AG08396 (cell line): ENCODE results near the gene NEDD4L.
"Not testable (repeated sequence)": the region's sequence is repeated elsewhere in the genome, so short reads cannot be mapped to it uniquely, and the experiment has no call there.

ENCODE experiments used
- DNase-seq: peaks from one replicate; pipeline ENCODE4 v3.0.0; 2012; ENCODE audit warnings: low spot score, mixed read lengths

The NEDD4L gene

GRCh38 chr18:58418361-58418760 is 374.3 kb downstream of the NEDD4L start:
- no peak for DNase-seq

DNA sequence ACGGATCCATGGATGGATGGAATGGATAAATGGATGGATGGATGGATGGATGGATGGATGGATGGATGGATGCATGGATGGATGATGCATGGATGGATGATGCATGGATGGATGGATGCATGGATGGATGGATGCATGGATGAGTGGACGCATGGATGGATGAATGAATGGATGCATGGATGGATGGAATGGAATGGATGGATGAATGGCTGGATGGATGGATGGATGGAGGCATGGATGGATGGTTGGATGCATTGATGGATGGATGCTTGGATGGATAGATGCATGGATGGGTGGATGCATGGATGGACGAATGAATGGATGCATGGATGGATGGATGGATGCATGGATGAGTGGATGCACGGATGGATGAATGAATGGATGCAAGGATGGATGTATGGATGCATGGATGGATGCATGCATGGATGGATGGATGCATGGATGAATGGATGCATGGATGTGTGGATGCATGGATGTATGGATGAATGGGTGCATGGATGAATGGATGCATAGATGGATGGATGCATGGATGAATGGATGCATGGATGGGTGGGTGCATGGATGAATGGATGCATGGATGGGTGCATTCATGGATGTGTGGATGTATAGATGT is 375.7 kb downstream of the NEDD4L start:
- no peak for DNase-seq

DNA sequence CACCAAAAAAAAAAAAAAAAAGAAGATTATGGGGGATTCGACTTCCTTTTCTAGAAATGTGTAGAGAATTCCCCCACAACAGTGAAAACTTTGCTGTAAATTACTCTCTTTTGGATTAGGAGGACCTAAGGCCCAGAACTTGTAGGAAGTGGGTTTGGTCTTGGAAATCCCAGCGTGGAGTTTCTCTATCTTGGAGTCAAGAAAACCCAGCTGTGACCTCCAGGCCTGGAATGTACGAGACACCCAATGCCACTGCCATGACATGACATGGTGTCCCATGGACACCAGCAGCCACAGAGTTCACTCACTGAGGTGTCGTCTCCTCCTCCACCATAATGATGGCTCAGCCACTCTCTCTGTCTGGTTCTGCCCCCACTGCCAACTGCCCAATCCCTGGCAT is 382.6 kb downstream of the NEDD4L start:
- DNase-seq = no peak

GRCh38 chr18:58427321-58427720 is 383.3 kb downstream of the NEDD4L start:
- no peak for DNase-seq

- no peak for DNase-seq
Observed at GRCh38 chr18:58429442-58429841, 385.4 kb downstream of the NEDD4L start.

GRCh38 chr18:58431215-58431614 is 387.2 kb downstream of the NEDD4L start:
- DNase-seq = no peak

GRCh38 chr18:58432050-58432727 is 388.2 kb downstream of the NEDD4L start:
- no peak for DNase-seq

DNA sequence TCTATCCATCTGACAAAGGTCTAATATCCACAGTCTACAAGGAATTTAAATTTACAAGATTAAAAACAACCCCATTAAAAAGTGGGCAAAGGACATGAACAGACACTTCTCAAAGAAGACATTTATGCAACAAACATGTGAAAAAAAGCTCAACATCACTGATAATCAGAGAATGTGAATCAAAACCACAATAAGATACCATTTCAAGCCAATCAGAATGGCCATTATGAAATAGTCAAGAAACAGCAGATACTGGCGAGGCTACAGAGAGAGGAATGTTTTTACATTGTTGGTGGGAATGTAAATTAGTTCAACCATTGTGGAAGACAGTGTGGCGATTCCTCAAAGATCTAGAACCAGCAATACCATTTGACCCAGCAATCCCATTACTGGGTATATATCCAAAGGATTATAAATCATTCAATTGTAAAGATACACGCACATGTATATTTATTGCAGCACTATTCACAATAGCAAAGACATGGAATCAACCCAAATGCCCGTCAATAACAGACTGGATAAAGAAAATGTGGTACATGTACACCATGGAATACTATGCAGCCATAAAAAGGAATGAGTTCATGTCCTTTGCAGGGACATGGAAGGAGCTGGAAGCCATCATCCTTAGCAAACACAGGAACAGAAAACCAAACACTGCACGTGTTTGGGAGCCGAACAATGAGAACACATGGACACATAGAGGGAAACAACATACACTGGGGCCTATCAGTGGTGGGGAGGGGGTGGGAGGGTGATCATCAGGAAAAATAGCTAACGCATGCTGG is 391.4 kb downstream of the NEDD4L start:
- DNase-seq = not testable (repeated sequence)

DNA sequence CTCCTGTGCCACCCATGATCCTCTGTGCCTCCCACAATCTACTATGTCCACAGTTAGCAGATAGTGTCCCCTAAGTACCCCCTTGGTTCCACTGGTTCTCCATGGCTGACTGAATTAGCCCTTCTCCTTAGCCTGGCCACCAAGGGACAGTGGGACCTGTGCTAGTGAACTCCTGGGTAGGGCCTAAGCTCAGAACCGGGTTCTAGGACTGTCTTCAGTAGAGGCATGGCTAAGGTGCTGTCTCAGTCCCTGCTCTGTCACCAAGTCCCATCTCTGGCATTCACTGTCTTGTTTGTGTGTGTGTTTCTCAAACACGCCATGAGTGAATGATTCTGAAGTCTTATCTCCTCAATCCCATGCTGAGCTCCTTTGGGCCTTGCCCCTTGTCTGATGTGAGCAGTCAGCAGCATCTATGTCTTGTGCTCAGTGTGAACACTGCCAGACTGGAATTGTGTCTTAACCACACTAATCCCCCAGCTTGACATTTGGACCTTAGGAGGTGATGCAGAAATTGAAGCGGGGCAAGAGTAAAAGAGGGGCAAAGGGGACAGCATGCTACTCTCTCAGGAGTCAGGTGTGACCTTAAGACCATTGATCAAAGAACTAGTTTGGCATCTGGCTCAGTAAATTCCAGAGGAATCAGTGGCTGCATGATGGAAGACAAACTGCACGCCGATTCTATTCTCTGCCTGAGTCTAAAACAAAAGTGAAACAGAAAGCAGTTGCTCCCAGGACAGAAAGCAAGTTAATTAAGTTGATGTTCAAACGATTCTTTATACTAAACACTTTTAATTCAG is 394.3 kb downstream of the NEDD4L start:
- peak; percentile 46 for DNase-seq

DNA sequence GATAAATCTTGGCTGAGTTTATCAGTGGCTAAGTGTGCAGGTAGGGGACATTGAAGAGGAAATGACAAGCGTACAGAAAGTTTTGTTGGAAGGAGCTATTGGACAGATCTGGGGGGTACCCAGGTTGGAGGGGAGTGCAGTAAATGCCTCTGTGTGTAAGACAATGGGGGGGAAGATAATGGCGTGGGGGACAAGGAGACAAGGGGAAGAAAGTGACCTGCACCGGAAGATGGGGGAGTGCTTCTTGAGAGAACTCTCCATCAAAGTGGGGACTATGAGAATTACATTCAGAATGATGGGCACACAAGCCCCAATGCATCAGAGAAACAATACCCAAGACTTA is 394.9 kb downstream of the NEDD4L start:
- no peak for DNase-seq

DNA sequence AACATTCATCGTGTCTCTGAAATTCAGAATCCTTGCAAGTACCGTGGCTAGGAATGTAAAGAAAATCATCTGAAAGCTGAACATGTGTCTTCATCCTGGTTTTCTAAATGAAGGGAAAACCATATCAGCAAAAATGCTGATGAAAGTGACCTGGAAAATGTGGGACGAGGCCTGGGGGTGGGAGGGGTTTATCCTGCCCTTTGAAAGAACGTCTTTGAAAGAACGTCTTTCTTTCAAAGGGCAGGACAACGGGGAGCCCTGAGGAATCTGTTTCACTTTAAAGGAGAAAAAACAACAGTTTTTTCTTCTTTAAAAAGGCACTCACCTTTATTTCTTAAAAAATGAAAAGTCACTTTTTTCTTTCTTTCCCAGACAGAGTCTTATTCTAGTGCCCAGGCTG is 399.6 kb downstream of the NEDD4L start:
- DNase-seq = no peak

GRCh38 chr18:58446391-58447060 is 402.5 kb downstream of the NEDD4L start:
- no peak for DNase-seq

- no peak for DNase-seq
Observed at GRCh38 chr18:58447402-58448095, 403.5 kb downstream of the NEDD4L start.

DNA sequence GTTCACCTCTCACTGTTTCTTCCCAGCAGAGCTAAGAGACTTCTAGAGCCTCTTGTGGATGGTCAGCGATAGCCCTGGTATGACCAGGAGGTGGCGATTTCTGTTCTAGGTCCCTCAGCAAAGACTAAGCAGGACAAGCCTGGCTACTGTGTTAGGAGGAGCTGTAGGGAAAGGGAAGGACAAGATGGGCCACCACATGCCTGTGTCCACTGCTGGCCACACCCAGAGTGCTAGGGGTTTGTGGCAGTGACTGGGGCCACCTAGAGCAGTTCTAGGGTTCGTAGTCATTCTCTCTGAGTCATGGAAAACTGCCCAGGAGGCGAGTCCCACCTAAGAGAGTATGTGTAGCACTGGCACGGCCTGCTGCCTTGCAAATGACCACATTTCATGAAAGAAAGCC is 405.4 kb downstream of the NEDD4L start:
- peak; percentile 18 for DNase-seq
